Left ventricle myocardium inferior (tissue), 1 donor: ENCODE results near the gene MRPS34. TPM values are rescaled to one million over a fixed set of nuclear protein-coding genes. Genes with fewer than 3 reads are reported as not detected.

ENCODE experiments used
- DNase-seq: peaks from one replicate; pipeline ENCODE4 v3.0.0-alpha.2; 2020
- H3K27ac ChIP-seq: fragments of 200-600 bp; replicated peaks from 2 replicates; pipeline ENCODE4 v1.8.0; 2021
- H3K27me3 ChIP-seq: fragments of 200-600 bp; 2 replicates; pipeline ENCODE4 v1.8.0; 2021; ENCODE audit warnings: low read depth
- H3K36me3 ChIP-seq: fragments of 200-600 bp; 2 replicates; pipeline ENCODE4 v1.8.0; 2021
- H3K4me1 ChIP-seq: fragments of 200-600 bp; 2 replicates; pipeline ENCODE4 v1.8.0; 2021
- H3K4me3 ChIP-seq: fragments of 200-600 bp; 2 replicates; pipeline ENCODE4 v1.8.0; 2021; ENCODE audit warnings: mild to moderate bottlenecking, moderate library complexity
- H3K9me3 ChIP-seq: fragments of 200-600 bp; replicated peaks from 2 replicates; pipeline ENCODE4 v1.8.0; 2021
- intact Hi-C: fragments of 100-400 bp; cut with micrococcal nuclease; formaldehyde crosslinking; loops from one replicate; pipeline ENCODE4 v1.11.0; 2022
- total RNA-seq: library from RNA; stranded (reverse); fragmentation: NEBNext Ultra II Directional; extraction: Animal tissue kit (Norgen Biotek cat#: 25700); gene quantifications from one replicate; pipeline ENCODE4 v1.2.1, GENCODE V29; 2021
- TF ChIP-seq, protein P1 (sequence below): fragments of 200-600 bp; IDR thresholded peaks from 2 replicates; pipeline ENCODE4 v1.8.0; 2021; ENCODE audit warnings: antibody characterized with exemption, mild to moderate bottlenecking, borderline replicate concordance
- donor health status: DM: no; HTN: yes; CAD: no; lungs with severe emphysema.

MRPS34 gene
- total RNA-seq, 1 donor from 2014 or later, result 78.0 TPM

DNA sequence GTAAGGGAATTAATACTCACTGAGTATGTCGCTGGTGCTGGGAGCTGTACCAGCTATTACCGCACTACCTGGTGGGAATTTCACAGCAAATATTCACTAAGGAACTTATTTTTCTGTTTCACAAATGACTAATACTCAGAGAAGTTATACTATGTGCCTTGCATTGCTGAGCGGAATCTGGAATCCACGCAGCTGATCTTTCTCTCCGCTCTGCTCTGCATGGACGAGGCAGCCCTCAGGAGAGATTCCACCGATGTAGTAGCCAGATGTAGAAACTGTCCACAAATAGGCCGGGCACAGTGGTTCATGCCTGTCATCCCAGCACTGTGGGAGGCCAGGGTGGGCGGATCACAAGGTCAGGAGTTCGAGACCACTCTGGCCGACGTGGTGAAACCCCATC is 18.7 kb downstream of the MRPS34 start:
- no peaks in the 10 kb centered on the region for H3K27me3 ChIP-seq
- intact Hi-C loops, result no loop called here
- TF ChIP-seq, protein P1, sequence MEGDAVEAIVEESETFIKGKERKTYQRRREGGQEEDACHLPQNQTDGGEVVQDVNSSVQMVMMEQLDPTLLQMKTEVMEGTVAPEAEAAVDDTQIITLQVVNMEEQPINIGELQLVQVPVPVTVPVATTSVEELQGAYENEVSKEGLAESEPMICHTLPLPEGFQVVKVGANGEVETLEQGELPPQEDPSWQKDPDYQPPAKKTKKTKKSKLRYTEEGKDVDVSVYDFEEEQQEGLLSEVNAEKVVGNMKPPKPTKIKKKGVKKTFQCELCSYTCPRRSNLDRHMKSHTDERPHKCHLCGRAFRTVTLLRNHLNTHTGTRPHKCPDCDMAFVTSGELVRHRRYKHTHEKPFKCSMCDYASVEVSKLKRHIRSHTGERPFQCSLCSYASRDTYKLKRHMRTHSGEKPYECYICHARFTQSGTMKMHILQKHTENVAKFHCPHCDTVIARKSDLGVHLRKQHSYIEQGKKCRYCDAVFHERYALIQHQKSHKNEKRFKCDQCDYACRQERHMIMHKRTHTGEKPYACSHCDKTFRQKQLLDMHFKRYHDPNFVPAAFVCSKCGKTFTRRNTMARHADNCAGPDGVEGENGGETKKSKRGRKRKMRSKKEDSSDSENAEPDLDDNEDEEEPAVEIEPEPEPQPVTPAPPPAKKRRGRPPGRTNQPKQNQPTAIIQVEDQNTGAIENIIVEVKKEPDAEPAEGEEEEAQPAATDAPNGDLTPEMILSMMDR, result no peak
- no peak for DNase-seq
- H3K9me3 ChIP-seq, result no peaks in the 10 kb centered on the region
- no peaks in the 10 kb centered on the region for H3K4me1 ChIP-seq
- no peak overlapping the region for H3K27ac ChIP-seq
- no peak overlapping the region for H3K4me3 ChIP-seq
- peaks cover 87% of the 10 kb centered on the region for H3K36me3 ChIP-seq

DNA sequence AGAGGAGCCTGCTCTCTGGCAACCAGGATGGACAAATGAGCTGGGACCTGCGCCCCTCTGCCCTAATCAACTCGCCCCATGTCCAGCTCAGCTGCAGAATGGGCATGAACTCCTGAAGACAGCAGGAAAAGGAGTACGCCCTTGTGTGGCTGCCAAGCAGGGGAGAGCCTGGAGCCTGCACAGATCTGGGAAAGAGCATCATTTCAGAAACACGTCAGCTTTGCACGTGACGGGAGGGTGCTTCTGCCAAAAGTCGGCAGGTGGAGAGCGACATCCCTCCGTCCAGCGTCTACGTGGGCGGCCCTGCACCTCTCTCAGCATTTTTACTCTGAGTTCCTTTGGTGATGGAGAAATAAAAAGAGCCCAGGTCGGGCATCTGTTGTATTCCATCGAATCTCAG is 20.1 kb downstream of the MRPS34 start:
- TF ChIP-seq, protein P1, result no peak
- Histone ChIP-seq H3K36me3 (peaks cover 87% of the 10 kb centered on the region), H3K4me1 (no peaks in the 10 kb centered on the region), H3K4me3 (no peak overlapping the region), H3K27me3 (no peaks in the 10 kb centered on the region), H3K9me3 (no peaks in the 10 kb centered on the region), H3K27ac (no peak overlapping the region)
- intact Hi-C loops, result no loop called here
- no peak for DNase-seq

DNA sequence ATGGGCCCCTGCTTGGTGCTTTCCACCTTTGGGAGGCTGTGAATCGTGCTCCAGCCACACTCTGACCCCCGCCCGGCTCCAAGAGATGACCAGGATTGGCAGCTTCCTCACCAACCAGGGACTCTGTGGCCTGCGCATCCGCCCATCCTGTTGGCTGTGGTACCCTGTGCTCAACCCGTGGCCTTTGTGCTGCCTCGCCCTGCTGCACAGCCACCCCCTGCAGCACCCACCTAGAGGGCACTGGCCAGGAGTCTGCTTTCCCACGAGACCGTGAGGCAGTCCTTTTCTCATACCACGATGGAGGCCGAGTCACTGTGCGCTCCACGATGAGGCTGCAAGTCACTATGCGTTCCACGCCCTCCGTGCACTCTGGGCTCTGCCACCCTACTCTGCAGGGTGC is 21.0 kb downstream of the MRPS34 start:
- TF ChIP-seq, protein P1, result no peak
- Histone ChIP-seq H3K27ac (no peak overlapping the region), H3K4me3 (no peak overlapping the region), H3K9me3 (no peaks in the 10 kb centered on the region), H3K36me3 (peaks cover 87% of the 10 kb centered on the region), H3K27me3 (no peaks in the 10 kb centered on the region), H3K4me1 (no peaks in the 10 kb centered on the region)
- intact Hi-C loops, result no loop called here
- DNase-seq, result no peak

DNA sequence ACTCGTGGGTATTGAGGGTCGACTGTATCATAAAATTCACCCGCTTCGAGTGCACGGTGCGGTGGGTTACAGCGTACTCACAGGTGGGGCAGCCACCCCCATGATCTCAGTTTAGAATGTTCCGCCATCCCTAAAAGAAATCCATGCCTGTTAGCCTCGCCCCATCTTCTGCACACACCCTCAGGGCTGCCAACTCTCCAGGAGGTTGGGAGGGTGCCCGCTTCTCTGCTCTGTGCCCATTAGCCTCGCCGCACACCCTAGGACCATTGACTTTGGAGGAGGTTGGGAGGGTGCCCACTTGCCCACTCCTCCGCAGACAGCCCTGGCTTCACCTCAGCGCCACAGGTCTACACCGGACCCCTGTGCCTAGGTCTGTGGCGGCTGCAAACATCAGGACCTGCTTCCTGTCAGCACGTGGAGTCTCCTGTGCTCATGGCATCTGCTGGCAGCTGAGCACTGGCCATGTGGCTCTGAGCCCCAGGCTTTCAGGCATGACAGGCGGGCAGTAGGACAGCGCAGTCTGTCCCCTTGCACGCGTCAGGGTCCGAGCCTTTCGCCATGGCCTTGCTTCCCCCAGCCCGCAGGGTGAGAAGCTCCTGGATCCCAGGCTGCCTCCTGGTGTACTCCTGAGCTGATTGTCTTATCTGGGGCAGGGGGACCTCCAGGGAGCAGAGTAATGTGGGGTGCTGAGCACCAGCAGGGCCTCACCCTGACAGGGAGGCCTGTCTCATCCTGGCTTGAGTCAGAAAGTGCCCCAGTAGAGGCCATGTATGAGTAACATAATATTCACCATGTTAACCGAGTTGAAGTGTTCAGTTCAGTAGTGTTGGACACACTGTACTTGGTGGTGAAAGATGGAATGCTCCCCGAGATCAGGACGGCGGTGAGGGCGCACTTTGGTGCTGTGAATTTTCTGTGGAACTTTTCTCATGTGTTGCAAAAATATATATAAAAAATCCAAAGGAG is 23.5 kb downstream of the MRPS34 start:
- H3K27me3 ChIP-seq, result no peaks in the 10 kb centered on the region
- DNase-seq, result no peak
- intact Hi-C loops, result no loop called here
- H3K4me1 ChIP-seq, result no peaks in the 10 kb centered on the region
- H3K27ac ChIP-seq, result no peak overlapping the region
- H3K36me3 ChIP-seq, result peaks cover 95% of the 10 kb centered on the region
- no peaks in the 10 kb centered on the region for H3K9me3 ChIP-seq
- TF ChIP-seq, protein P1, result no peak
- H3K4me3 ChIP-seq, result no peak overlapping the region

DNA sequence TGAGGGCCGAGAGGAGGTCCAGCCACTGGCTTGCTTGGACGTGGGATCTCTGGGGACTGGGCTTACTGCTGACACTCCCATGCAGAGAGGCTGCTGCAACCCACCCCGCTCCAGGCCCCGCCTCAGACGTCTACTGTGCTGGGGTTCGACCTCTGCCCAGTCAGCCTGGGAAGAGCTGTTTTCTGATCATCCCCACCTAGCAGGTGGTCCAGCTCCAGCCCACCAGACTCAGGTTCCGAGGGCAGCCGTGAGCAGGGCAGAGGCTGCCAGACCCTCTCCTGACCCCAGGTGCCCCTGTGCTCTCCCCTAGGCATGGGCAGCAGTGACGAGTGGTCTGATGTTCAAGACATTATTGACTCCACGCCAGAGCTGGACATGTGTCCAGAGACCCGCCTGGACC is 25.0 kb downstream of the MRPS34 start:
- no peak for DNase-seq
- H3K4me1 ChIP-seq, result no peaks in the 10 kb centered on the region
- H3K9me3 ChIP-seq, result no peaks in the 10 kb centered on the region
- TF ChIP-seq, protein P1, result no peak
- H3K36me3 ChIP-seq, result peaks cover 94% of the 10 kb centered on the region
- no peaks in the 10 kb centered on the region for H3K27me3 ChIP-seq
- H3K4me3 ChIP-seq, result no peak overlapping the region
- H3K27ac ChIP-seq, result no peak overlapping the region
- intact Hi-C loops, result no loop called here
